Activated B cell treated with CpG ODN at 0.5 μM for 24 hours (primary cell): ENCODE data around the gene PRKCH. TPM values are rescaled to one million over a fixed set of nuclear protein-coding genes. Genes with fewer than 3 reads are reported as not detected.

Experiments used
- ATAC-seq: fragments of 200-7000 bp; cut with Tn5 transposase; one replicate; pipeline ENCODE4 v1.10.0; 2021; ENCODE audit warnings: low read depth, mild to moderate bottlenecking, moderate library complexity
- CTCF ChIA-PET: fragments of 350-600 bp; sonication (Branson Sonifier 250); formaldehyde crosslinking; loops from one replicate; lab custom pipeline; 2021; ENCODE audit warnings: antibody characterized with exemption; lab: Charles Lee
- POLR2A ChIA-PET: fragments of 350-600 bp; sonication (Branson Sonifier 250); formaldehyde crosslinking; loops from one replicate; lab custom pipeline; 2021; ENCODE audit warnings: antibody characterized with exemption; lab: Charles Lee
- DNase-seq: peaks from one replicate; pipeline ENCODE4 v3.0.0; 2022
- H3K27ac Mint-ChIP-seq: one replicate; pipeline ENCODE4 v1.8.0; 2020; ENCODE audit warnings: mixed read lengths
- H3K27me3 Mint-ChIP-seq: one replicate; pipeline ENCODE4 v1.8.0; 2021; ENCODE audit warnings: mixed read lengths
- H3K36me3 Mint-ChIP-seq: one replicate; pipeline ENCODE4 v1.8.0; 2021; ENCODE audit warnings: low read depth, mixed read lengths
- H3K4me1 Mint-ChIP-seq: one replicate; pipeline ENCODE4 v1.8.0; 2021; ENCODE audit warnings: mixed read lengths
- H3K4me3 Mint-ChIP-seq: one replicate; pipeline ENCODE4 v1.8.0; 2020; ENCODE audit warnings: mild to moderate bottlenecking, mixed read lengths
- H3K9me3 Mint-ChIP-seq: one replicate; pipeline ENCODE4 v1.8.0; 2020; ENCODE audit warnings: mixed read lengths
- intact Hi-C: fragments of 100-400 bp; cut with micrococcal nuclease; formaldehyde crosslinking; loops from one replicate; pipeline ENCODE4 v1.15.1; 2024
- total RNA-seq: library from RNA; stranded (reverse); gene quantifications from 2 replicates; pipeline ENCODE4 v1.2.3, GENCODE V29; 2022
- TF ChIP-seq, protein P1 (sequence below): fragments of 200-600 bp; IDR thresholded peaks from one replicate; pipeline ENCODE4 v1.8.0; 2022; ENCODE audit warnings: antibody characterized with exemption, mild to moderate bottlenecking

Gene PRKCH
- total RNA-seq, 1 donor from 2014 or later: 4.6 TPM

DNA sequence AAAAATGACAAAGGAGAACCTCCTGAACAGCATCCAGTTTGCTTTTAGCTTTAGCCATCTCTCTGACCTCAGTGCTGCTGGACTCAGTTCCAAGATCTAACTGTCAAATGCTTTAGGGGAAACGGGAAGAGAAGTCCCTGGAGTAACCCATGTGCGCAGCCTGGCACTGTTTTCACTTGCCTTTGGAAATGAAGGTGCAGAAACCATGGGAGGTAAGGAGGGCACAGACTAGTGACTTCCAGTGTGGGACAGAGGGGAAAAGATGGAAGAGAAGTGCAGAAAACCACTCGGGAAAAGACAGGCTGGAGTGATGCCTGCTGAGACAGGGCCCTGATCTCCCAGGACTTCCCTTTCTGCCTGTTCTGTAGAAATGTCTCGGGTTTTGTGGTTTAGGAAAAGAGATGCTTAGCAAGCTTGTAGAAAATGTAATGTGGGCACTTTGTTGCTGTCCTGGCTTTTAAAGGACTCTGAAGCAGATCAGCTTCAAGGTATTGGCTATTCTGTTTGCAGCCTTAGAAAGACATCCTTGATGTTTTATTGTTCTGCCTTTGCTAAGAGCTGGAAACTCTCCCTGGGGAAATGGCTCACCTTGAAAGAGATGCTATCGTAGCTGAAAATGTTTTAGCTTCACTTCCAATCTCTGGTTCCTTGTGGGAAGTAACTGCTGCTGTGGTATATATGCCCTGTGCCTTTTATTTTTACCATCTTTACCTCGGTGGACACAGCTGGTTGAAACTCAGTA, 249.3 kb downstream of the PRKCH start:
- POLR2A ChIA-PET: interaction anchor here (0.8 kb wide), 1 partner anchor 151 kb away, joined by 3 read pairs; no protein-coding TSS in a partner anchor
- no peak for ATAC-seq
- Mint-ChIP-seq H3K9me3 (peaks cover 2% of the 10 kb centered on the region), H3K36me3 (no peaks in the 10 kb centered on the region), H3K4me1 (peaks cover 45% of the 10 kb centered on the region), H3K4me3 (no peak overlapping the region), H3K27me3 (no peaks in the 10 kb centered on the region), H3K27ac (peak overlapping the region; percentile 64)
- CTCF ChIA-PET: interaction anchor here (0.7 to 1.4 kb wide), 3 partner anchors 91 to 110 kb away, joined by 3 to 5 read pairs (median 4); no protein-coding TSS in a partner anchor
- intact Hi-C loops: no loop called here
- no peak for DNase-seq
- TF ChIP-seq, protein P1, sequence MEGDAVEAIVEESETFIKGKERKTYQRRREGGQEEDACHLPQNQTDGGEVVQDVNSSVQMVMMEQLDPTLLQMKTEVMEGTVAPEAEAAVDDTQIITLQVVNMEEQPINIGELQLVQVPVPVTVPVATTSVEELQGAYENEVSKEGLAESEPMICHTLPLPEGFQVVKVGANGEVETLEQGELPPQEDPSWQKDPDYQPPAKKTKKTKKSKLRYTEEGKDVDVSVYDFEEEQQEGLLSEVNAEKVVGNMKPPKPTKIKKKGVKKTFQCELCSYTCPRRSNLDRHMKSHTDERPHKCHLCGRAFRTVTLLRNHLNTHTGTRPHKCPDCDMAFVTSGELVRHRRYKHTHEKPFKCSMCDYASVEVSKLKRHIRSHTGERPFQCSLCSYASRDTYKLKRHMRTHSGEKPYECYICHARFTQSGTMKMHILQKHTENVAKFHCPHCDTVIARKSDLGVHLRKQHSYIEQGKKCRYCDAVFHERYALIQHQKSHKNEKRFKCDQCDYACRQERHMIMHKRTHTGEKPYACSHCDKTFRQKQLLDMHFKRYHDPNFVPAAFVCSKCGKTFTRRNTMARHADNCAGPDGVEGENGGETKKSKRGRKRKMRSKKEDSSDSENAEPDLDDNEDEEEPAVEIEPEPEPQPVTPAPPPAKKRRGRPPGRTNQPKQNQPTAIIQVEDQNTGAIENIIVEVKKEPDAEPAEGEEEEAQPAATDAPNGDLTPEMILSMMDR: no peak

DNA sequence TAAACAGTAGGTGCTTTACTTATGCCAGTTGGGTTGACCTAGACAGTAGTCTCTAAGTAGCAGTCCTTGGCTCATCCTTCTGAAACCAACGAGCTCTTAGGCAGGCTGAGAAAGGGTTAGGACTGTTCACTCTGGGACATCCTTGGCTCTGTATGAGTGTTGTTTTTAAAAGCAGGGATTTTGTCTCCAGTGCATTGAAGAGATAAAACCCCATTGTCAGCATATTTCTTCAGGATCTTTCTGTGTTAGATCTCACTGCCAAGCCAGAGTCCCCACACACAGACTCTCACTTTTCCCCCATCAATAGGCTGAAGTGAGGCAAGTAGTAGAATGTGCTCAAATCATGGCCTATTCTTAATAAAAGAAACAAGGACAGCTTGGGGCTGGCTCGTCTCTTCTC, 250.5 kb downstream of the PRKCH start:
- DNase-seq (no peak), ATAC-seq (no peak)
- Mint-ChIP-seq H3K27me3 (no peaks in the 10 kb centered on the region), H3K27ac (no peak overlapping the region), H3K4me3 (no peak overlapping the region), H3K36me3 (no peaks in the 10 kb centered on the region), H3K9me3 (peaks cover 2% of the 10 kb centered on the region), H3K4me1 (peaks cover 43% of the 10 kb centered on the region)
- intact Hi-C loops: no loop called here
- ChIA-PET POLR2A (no interaction called here), CTCF (no interaction called here)
- TF ChIP-seq, protein P1: no peak

GRCh38 chr14:61573321-61573720, 251.9 kb downstream of the PRKCH start:
- H3K27ac Mint-ChIP-seq: no peak overlapping the region
- TF ChIP-seq, protein P1: no peak
- DNase-seq: no peak
- H3K9me3 Mint-ChIP-seq: no peaks in the 10 kb centered on the region
- H3K36me3 Mint-ChIP-seq: no peaks in the 10 kb centered on the region
- intact Hi-C loops: no loop called here
- H3K27me3 Mint-ChIP-seq: no peaks in the 10 kb centered on the region
- ChIA-PET POLR2A (interaction anchor here (1.2 to 1.6 kb wide), 2 partner anchors 21 to 122 kb away, joined by 5 read pairs; partner anchors contain the start of gene HIF1A), CTCF (interaction anchor here (1.3 kb wide), 1 partner anchor 189 kb away, joined by 3 read pairs; the partner anchor contains the start of gene SNAPC1)
- peaks cover 31% of the 10 kb centered on the region for H3K4me1 Mint-ChIP-seq
- H3K4me3 Mint-ChIP-seq: no peak overlapping the region
- ATAC-seq: no peak

GRCh38 chr14:61573748-61574513, 252.6 kb downstream of the PRKCH start:
- POLR2A ChIA-PET: interaction anchor here (1.2 to 1.6 kb wide), 2 partner anchors 21 to 121 kb away, joined by 5 read pairs; partner anchors contain the start of gene HIF1A
- CTCF ChIA-PET: interaction anchor here (1.3 kb wide), 1 partner anchor 188 kb away, joined by 3 read pairs; the partner anchor contains the start of gene SNAPC1
- Mint-ChIP-seq H3K4me1 (peaks cover 26% of the 10 kb centered on the region), H3K9me3 (no peaks in the 10 kb centered on the region), H3K27me3 (no peaks in the 10 kb centered on the region), H3K36me3 (no peaks in the 10 kb centered on the region), H3K4me3 (no peak overlapping the region), H3K27ac (no peak overlapping the region)
- no peak for ATAC-seq
- intact Hi-C loops: no loop called here
- TF ChIP-seq, protein P1: no peak
- DNase-seq: no peak

- TF ChIP-seq, protein P1: no peak
- ATAC-seq (no peak), DNase-seq (no peak)
- H3K4me3 Mint-ChIP-seq: no peak overlapping the region
- no peaks in the 10 kb centered on the region for H3K27me3 Mint-ChIP-seq
- H3K4me1 Mint-ChIP-seq: peaks cover 21% of the 10 kb centered on the region
- no peak overlapping the region for H3K27ac Mint-ChIP-seq
- H3K9me3 Mint-ChIP-seq: no peaks in the 10 kb centered on the region
- intact Hi-C loops: no loop called here
- CTCF ChIA-PET: no interaction called here
- POLR2A ChIA-PET: interaction anchor here (1.2 kb wide), 1 partner anchor 121 kb away, joined by 5 read pairs; the partner anchor contains the start of gene HIF1A
- H3K36me3 Mint-ChIP-seq: no peaks in the 10 kb centered on the region
Observed at GRCh38 chr14:61574514-61574807, 253.1 kb downstream of the PRKCH start.
